GM12873 (cell line): ENCODE data around the gene MICU1.

Experiments
- CTCF ChIP-seq: IDR thresholded peaks from 2 replicates; pipeline ENCODE4 v1.5.1; 2012; ENCODE audit warnings: low read depth, mild to moderate bottlenecking, moderate library complexity, low read length, control low read depth; ENCODE audit not compliant: insufficient read depth; ENCODE audit errors: missing control alignments

Gene MICU1

GRCh38 chr10:72622271-72622670 is 3.6 kb downstream of the MICU1 start:
- no peak for TF ChIP-seq CTCF

DNA sequence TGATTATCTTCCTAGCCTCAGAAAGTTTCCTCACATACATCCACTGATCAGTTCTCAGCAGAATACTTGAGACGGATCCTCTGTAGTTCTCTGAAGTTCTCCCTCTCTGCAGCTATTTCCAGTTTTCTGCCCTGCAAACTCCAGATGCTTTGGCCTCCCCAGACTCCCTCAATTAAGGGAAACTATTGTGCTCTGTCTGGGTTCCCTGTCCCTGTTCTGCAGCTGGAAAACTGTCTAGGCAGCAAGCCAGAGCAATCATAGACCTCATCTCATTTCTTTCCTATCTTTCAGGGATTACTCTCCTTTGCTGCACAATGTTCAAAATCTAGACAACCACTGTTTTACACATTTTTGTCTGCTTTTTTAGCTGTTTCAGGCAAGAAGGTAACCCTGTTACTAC is 9.2 kb downstream of the MICU1 start:
- no peak for TF ChIP-seq CTCF

DNA sequence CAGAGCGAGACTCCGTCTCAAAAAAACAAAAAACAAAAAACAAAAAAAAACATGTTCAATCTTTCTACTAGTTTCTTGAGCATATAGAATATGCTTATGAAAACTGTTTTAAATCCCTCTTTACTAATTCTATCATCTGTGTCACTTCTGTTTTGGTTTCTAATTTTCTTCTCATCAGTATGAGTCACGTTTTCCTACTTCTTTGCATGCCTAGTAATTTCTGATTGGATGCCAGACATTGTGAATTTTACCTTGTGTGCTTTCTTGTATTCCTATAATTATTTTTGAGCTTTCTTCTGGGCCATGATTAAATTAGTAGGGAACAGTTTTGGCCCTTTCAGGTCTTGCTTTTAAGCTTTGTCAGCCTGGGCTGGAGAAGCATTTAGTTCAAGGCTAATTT is 9.9 kb downstream of the MICU1 start:
- no peak for TF ChIP-seq CTCF

GRCh38 chr10:72612203-72612826 is 13.6 kb downstream of the MICU1 start:
- no peak for TF ChIP-seq CTCF

GRCh38 chr10:72611783-72612182 is 14.1 kb downstream of the MICU1 start:
- TF ChIP-seq CTCF, result no peak

DNA sequence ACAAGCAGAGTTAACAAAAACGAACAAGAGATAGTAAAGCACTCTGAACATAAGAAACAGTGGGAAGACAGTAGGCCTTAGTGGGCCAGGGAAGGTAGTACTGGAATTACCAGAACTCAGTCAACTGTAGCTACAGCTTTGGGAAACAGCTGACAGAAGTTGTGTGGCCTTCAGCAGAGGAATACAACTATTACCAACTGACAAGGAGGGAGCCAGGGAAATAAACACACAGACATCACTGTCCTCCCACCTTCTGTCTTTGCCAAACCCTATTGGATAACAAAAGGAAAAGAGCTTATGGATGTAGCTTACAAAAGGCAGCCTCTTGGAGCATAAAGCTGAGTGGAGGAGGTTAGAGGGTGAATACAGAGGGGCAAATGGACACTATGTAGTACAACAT is 15.4 kb downstream of the MICU1 start:
- no peak for TF ChIP-seq CTCF

- no peak for TF ChIP-seq CTCF
Measured at GRCh38 chr10:72605122-72605521, 20.8 kb downstream of the MICU1 start.
